Naive thymus-derived CD4-positive, alpha-beta T cell (primary cell): ENCODE data around the gene NTM. TPM values are rescaled to one million over a fixed set of nuclear protein-coding genes. Genes with fewer than 3 reads are reported as not detected.

Experiments used
- ATAC-seq: fragments of 150-1000 bp; cut with Tn5 transposase; 2 replicates; pipeline ENCODE4 v1.10.0; 2021; ENCODE audit warnings: mild to moderate bottlenecking, moderate library complexity
- CTCF ChIA-PET: fragments of 350-600 bp; sonication (Branson Sonifier 250); formaldehyde crosslinking; loops from one replicate; lab custom pipeline; 2021; ENCODE audit warnings: antibody characterized with exemption; lab: Charles Lee
- POLR2A ChIA-PET: fragments of 350-600 bp; sonication (Branson Sonifier 250); formaldehyde crosslinking; loops from one replicate; lab custom pipeline; 2021; ENCODE audit warnings: antibody characterized with exemption, inconsistent platforms; lab: Charles Lee
- DNase-seq, 9 donors: peaks; one replicate each; pipeline versions ENCODE4 v3.0.0 to v3.0.0-alpha.2; 2020 to 2022; ENCODE audit warnings: mixed read lengths in 1 of 9
- H3K27ac ChIP-seq: one replicate; pipeline ENCODE4 v1.7.0; 2013; ENCODE audit warnings: mild to moderate bottlenecking, low read depth, low read length, moderate library complexity
- H3K27me3 ChIP-seq, 2 donors: one replicate each; pipeline ENCODE4 v1.7.0; 2013; ENCODE audit warnings: low read length in 2 of 2, mild to moderate bottlenecking in 2 of 2, moderate library complexity in 2 of 2; ENCODE audit not compliant: control insufficient read depth in 2 of 2, insufficient read depth in 2 of 2
- H3K36me3 ChIP-seq, 3 experiments: 1 replicate in 2 of 3; 2 replicates in 1 of 3; pipeline ENCODE4 v1.7.0; 2013; ENCODE audit warnings: low read length in 3 of 3, mild to moderate bottlenecking in 3 of 3, moderate library complexity in 1 of 3; ENCODE audit not compliant: insufficient read depth in 3 of 3, control insufficient read depth in 2 of 3
- H3K4me1 ChIP-seq, 2 donors: one replicate each; pipeline ENCODE4 v1.7.0; 2013; ENCODE audit warnings: low read length in 2 of 2, mild to moderate bottlenecking in 2 of 2, moderate library complexity in 1 of 2; ENCODE audit not compliant: control insufficient read depth in 2 of 2, insufficient read depth in 2 of 2
- H3K4me3 ChIP-seq: 2 replicates; pipeline ENCODE4 v1.7.0; 2013; ENCODE audit warnings: mild to moderate bottlenecking, low read length
- H3K9me3 ChIP-seq, 3 experiments: 1 replicate in 2 of 3; 2 replicates in 1 of 3; pipeline ENCODE4 v1.7.0; 2013; ENCODE audit warnings: low read length in 3 of 3; ENCODE audit not compliant: control insufficient read depth in 2 of 3
- H3K27ac Mint-ChIP-seq, 9 donors: one replicate each; pipeline ENCODE4 v1.8.0; 2020 to 2022; ENCODE audit warnings: mixed read lengths in 9 of 9, mild to moderate bottlenecking in 8 of 9, moderate library complexity in 5 of 9, inconsistent platforms in 2 of 9
- H3K27me3 Mint-ChIP-seq, 5 donors: one replicate each; pipeline ENCODE4 v1.8.0; 2021 to 2022; ENCODE audit warnings: mixed read lengths in 5 of 5, mild to moderate bottlenecking in 1 of 5
- H3K36me3 Mint-ChIP-seq, 5 donors: one replicate each; pipeline ENCODE4 v1.8.0; 2020 to 2022; ENCODE audit warnings: mixed read lengths in 5 of 5, mild to moderate bottlenecking in 3 of 5, inconsistent platforms in 1 of 5
- H3K4me1 Mint-ChIP-seq, 7 donors: one replicate each; pipeline ENCODE4 v1.8.0; 2020 to 2022; ENCODE audit warnings: mixed read lengths in 7 of 7, mild to moderate bottlenecking in 3 of 7, inconsistent platforms in 1 of 7
- H3K4me3 Mint-ChIP-seq, 10 donors: one replicate each; pipeline ENCODE4 v1.8.0; 2020 to 2022; ENCODE audit warnings: mild to moderate bottlenecking in 10 of 10, mixed read lengths in 10 of 10, moderate library complexity in 6 of 10, inconsistent platforms in 2 of 10
- H3K9me3 Mint-ChIP-seq, 11 donors: one replicate each; pipeline ENCODE4 v1.8.0; 2020 to 2022; ENCODE audit warnings: mixed read lengths in 11 of 11, mild to moderate bottlenecking in 4 of 11, inconsistent platforms in 1 of 11, moderate library complexity in 1 of 11
- intact Hi-C, 2 donors: fragments of 100-400 bp; cut with micrococcal nuclease; formaldehyde crosslinking; loops; one replicate each; pipeline ENCODE4 v1.15.1; 2023
- polyA plus RNA-seq, 2 donors: library from polyadenylated mRNA; unstranded; fragments of 300-500 nt; fragmentation: Illumina TruSeq; gene quantifications; one replicate each; pipeline ENCODE4 v1.2.3, GENCODE V29; 2021
- total RNA-seq, 6 experiments: library from RNA in 5 of 6; stranded (reverse) in 5 of 6; gene quantifications; 1 replicate in 5 of 6; 2 replicates in 1 of 6; pipeline ENCODE4 v1.2.3 and lab custom pipeline; 2021 to 2026

Gene NTM
- total and polyA plus RNA-seq, 7 experiments from 2014 or later, result not detected

DNA sequence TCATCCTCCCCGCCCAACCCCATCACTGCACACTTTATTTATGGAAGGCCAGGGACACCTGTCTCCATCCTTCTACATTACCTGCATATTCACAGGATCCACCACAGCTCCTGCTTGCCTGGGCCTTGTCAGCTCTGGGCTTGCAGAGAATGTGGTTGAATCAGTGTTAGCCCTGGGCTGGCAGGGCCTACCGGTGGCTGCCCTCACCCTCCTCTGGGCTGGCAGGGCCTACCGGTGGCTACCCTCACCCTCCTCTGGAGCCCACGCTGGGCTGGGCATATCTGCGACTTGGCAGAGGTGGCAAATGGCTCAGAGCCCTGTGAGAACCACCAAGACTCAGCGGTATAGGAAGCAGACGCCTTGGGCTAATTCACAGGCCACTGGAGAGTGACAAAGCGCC, 300.9 kb downstream of the NTM start:
- no peak overlapping the region for H3K4me3 Mint-ChIP-seq
- H3K27me3 Mint-ChIP-seq, result peaks cover 0 to 16% (median under 1%) of the 10 kb centered on the region in 5 donors
- ChIA-PET CTCF (no interaction called here), POLR2A (no interaction called here)
- H3K27ac ChIP-seq, result no peak overlapping the region
- H3K9me3 ChIP-seq, result no peaks in the 10 kb centered on the region
- H3K27ac Mint-ChIP-seq, result no peak overlapping the region
- intact Hi-C loops, result loop anchor here in 1 of 2 donors (5.0 kb wide), 1 partner anchor 424 kb away; no protein-coding TSS in a partner anchor
- H3K4me1 ChIP-seq, result no peaks in the 10 kb centered on the region
- no peak for DNase-seq
- H3K27me3 ChIP-seq, result no peaks in the 10 kb centered on the region
- no peaks in the 10 kb centered on the region for H3K36me3 ChIP-seq
- ATAC-seq, result no peak
- H3K4me1 Mint-ChIP-seq, result peaks cover 0 to 6% (median 0%) of the 10 kb centered on the region in 7 donors
- H3K9me3 Mint-ChIP-seq, result peaks cover 0 to 4% (median 0%) of the 10 kb centered on the region in 11 donors
- no peaks in the 10 kb centered on the region for H3K36me3 Mint-ChIP-seq
- H3K4me3 ChIP-seq, result no peak overlapping the region

- H3K27me3 Mint-ChIP-seq, result peaks cover 0 to 16% (median 5%) of the 10 kb centered on the region in 5 donors
- H3K4me1 Mint-ChIP-seq, result peaks cover 0 to 6% (median 0%) of the 10 kb centered on the region in 7 donors
- peaks cover 0 to 4% (median 0%) of the 10 kb centered on the region in 11 donors for H3K9me3 Mint-ChIP-seq
- DNase-seq (no peak), ATAC-seq (no peak)
- Histone ChIP-seq H3K27me3 (no peaks in the 10 kb centered on the region), H3K4me3 (no peak overlapping the region), H3K36me3 (no peaks in the 10 kb centered on the region), H3K4me1 (no peaks in the 10 kb centered on the region), H3K27ac (no peak overlapping the region), H3K9me3 (no peaks in the 10 kb centered on the region)
- no peaks in the 10 kb centered on the region for H3K36me3 Mint-ChIP-seq
- no peak overlapping the region for H3K27ac Mint-ChIP-seq
- intact Hi-C loops, result loop anchor here in 1 of 2 donors (5.0 kb wide), 1 partner anchor 424 kb away; no protein-coding TSS in a partner anchor
- ChIA-PET POLR2A (no interaction called here), CTCF (no interaction called here)
- H3K4me3 Mint-ChIP-seq, result no peak overlapping the region
These were observed 301.3 kb downstream of the NTM start for GRCh38 chr11:131671734-131672133.

DNA sequence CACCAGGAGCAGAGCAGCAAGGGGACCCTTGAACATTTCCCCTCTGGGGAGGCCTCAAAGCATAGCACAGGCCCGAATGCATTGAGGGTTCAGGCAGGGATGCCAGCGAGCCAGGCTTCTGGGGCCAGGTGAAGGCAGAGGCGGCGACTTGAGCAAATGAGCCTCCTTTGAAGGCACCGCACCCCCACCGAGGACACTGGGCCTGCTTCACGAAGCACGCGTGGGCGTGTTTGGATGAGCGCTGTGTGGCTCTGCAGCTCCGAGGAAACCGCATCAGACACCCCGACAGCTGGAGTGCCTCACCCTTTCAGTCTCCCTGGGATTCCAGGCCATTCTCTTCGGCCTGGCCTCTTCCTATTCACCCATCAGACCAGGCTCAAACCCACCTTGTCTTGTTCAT, 301.8 kb downstream of the NTM start:
- Mint-ChIP-seq H3K9me3 (peaks cover 0 to 3% (median 0%) of the 10 kb centered on the region in 11 donors), H3K4me1 (peaks cover 0 to 6% (median 0%) of the 10 kb centered on the region in 7 donors), H3K27ac (no peak overlapping the region), H3K4me3 (no peak overlapping the region), H3K27me3 (peaks cover 0 to 19% (median 4%) of the 10 kb centered on the region in 5 donors), H3K36me3 (no peaks in the 10 kb centered on the region)
- no peak for DNase-seq
- Histone ChIP-seq H3K27ac (no peak overlapping the region), H3K4me1 (no peaks in the 10 kb centered on the region), H3K36me3 (no peaks in the 10 kb centered on the region), H3K4me3 (no peak overlapping the region), H3K9me3 (no peaks in the 10 kb centered on the region), H3K27me3 (no peaks in the 10 kb centered on the region)
- CTCF ChIA-PET, result no interaction called here
- POLR2A ChIA-PET, result no interaction called here
- no peak for ATAC-seq
- intact Hi-C loops, result loop anchor here in 1 of 2 donors (5.0 kb wide), 1 partner anchor 425 kb away; no protein-coding TSS in a partner anchor

GRCh38 chr11:131674051-131674755, 303.8 kb downstream of the NTM start:
- intact Hi-C loops, result loop anchor here in 1 of 2 donors (1.0 to 5.0 kb wide), 2 partner anchors 427 to 751 kb away; no protein-coding TSS in a partner anchor
- H3K36me3 ChIP-seq, result no peaks in the 10 kb centered on the region
- DNase-seq (peak in 1 of 9 donors; percentile 60), ATAC-seq (peak; percentile 72)
- no peak overlapping the region for H3K4me3 ChIP-seq
- H3K27me3 Mint-ChIP-seq, result peaks cover 0 to 13% (median 0%) of the 10 kb centered on the region in 5 donors
- no peak overlapping the region for H3K27ac ChIP-seq
- H3K27ac Mint-ChIP-seq, result no peak overlapping the region
- no peaks in the 10 kb centered on the region for H3K27me3 ChIP-seq
- ChIA-PET CTCF (no interaction called here), POLR2A (no interaction called here)
- H3K4me1 Mint-ChIP-seq, result no peaks in the 10 kb centered on the region
- no peaks in the 10 kb centered on the region for H3K4me1 ChIP-seq
- H3K9me3 ChIP-seq, result no peaks in the 10 kb centered on the region
- peaks cover 0 to 2% (median 0%) of the 10 kb centered on the region in 11 donors for H3K9me3 Mint-ChIP-seq
- no peak overlapping the region for H3K4me3 Mint-ChIP-seq
- no peaks in the 10 kb centered on the region for H3K36me3 Mint-ChIP-seq

DNA sequence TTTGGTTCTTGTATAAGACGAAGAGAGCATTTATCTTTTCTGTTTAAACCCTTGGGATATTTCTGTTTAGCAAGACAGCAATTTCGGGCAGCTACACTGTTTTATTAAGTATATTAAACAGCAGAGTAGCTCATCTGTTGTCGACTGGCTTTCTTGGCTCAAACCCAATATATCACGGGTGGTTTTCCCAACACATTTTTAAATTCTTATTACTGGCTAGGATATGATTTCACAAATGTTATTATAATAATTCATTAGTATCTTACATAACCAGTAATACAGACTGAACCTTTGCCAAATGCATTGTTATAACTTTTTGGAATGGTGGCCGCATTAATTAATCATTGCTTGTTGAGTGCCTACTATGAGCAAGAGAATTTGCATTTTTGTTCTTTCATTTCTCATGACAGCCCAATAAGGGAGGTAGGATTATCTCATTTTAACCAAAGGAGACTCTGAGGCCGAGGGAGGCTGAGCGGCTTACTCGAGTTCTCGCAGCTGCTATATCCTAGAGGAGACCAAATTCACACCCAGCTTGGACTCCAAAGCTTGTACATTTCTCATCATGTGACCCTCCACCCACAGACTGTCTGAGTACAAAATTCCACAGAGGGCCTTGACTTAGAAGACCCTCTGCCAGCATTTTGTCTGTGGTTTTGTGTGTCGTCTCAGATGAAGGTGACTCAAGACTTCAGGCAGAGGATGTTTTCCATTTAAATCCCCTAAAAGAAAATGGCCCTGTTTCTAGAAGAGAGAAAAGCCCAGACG, 304.9 kb downstream of the NTM start:
- H3K9me3 ChIP-seq, result no peaks in the 10 kb centered on the region
- CTCF ChIA-PET, result no interaction called here

DNA sequence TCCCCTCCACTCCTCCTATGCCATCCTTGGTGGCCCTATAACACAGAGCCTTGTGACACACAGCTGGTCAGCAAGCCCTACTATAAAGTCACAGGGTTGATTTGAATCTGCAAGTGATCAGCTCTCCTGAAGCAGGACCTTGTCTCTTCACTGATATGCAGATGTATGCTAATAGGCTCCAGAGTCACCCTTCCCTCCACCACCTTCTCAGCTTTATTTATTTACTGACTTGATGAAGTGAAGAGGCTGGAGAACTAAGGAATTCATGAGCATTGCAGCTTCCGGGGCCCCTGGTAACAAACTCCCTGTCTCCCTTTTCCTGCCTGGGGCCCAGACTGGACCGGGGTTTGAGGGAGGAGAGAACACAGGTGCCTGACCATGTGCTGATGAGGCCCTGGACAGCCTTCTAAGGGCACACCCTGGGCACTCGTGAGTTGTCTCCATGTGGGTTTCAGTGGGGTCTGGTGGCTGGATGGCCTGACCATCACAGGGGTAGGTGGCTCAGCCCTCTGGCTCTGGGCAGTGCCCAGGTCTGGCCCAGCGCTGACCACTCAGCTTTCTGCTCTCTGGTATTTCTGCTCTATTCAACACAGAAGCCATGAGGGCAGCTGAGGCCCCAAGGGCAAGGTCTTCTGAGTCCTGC, 307.5 kb downstream of the NTM start:
- no peaks in the 10 kb centered on the region for H3K27me3 ChIP-seq
- intact Hi-C loops, result no loop called here
- ChIA-PET POLR2A (no interaction called here), CTCF (no interaction called here)
- no peak overlapping the region for H3K27ac ChIP-seq
- H3K36me3 ChIP-seq, result no peaks in the 10 kb centered on the region
- Mint-ChIP-seq H3K4me1 (no peaks in the 10 kb centered on the region), H3K4me3 (no peak overlapping the region), H3K27ac (no peak overlapping the region), H3K36me3 (no peaks in the 10 kb centered on the region), H3K9me3 (peaks cover 0 to 2% (median 0%) of the 10 kb centered on the region in 11 donors), H3K27me3 (peaks cover 0 to 13% (median 2%) of the 10 kb centered on the region in 5 donors)
- DNase-seq (no peak), ATAC-seq (no peak)
- H3K9me3 ChIP-seq, result no peaks in the 10 kb centered on the region
- H3K4me3 ChIP-seq, result no peak overlapping the region
- no peaks in the 10 kb centered on the region for H3K4me1 ChIP-seq

More for the DNA sequence above, 304.9 kb downstream of the NTM start:
- H3K27ac ChIP-seq, result no peak overlapping the region
- intact Hi-C loops, result no loop called here
- POLR2A ChIA-PET, result no interaction called here
- DNase-seq (no peak), ATAC-seq (no peak)
- H3K27me3 ChIP-seq, result no peaks in the 10 kb centered on the region
- H3K4me3 ChIP-seq, result no peak overlapping the region
- Mint-ChIP-seq H3K4me1 (no peaks in the 10 kb centered on the region), H3K9me3 (peaks cover 0 to 2% (median 0%) of the 10 kb centered on the region in 11 donors), H3K27me3 (peaks cover 0 to 13% (median 0%) of the 10 kb centered on the region in 5 donors), H3K36me3 (no peaks in the 10 kb centered on the region), H3K27ac (no peak overlapping the region), H3K4me3 (no peak overlapping the region)
- H3K36me3 ChIP-seq, result no peaks in the 10 kb centered on the region
- no peaks in the 10 kb centered on the region for H3K4me1 ChIP-seq
